A549 (cell line): ENCODE data around the gene SPAG6.

Source experiments
- CTCF ChIP-seq: fragments of >200 bp; sonication (Bioruptor Twin); formaldehyde crosslinking; IDR thresholded peaks from 3 replicates; pipeline ENCODE4 v1.5.1; 2016
- FOXS1 ChIP-seq: fragments of 250-450 bp; sonication (Bioruptor Pico); IDR thresholded peaks from 2 replicates; pipeline ENCODE4 v1.5.0; 2020; ENCODE audit warnings: mild to moderate bottlenecking, moderate library complexity
- HOXA7 ChIP-seq: fragments of 250-450 bp; sonication (Bioruptor Pico); IDR thresholded peaks from 2 replicates; pipeline ENCODE4 v1.5.0; 2020; ENCODE audit warnings: mild to moderate bottlenecking, moderate library complexity
- HOXB13 ChIP-seq: fragments of 250-450 bp; sonication (Bioruptor Pico); IDR thresholded peaks from 2 replicates; pipeline ENCODE4 v1.5.0; 2020; ENCODE audit warnings: low read depth, mild to moderate bottlenecking, moderate library complexity
- JUN ChIP-seq, 2 experiments: fragments of >200 bp; sonication (Bioruptor Twin); formaldehyde crosslinking; IDR thresholded peaks; 2 replicates in 1 of 2; 3 replicates in 1 of 2; pipeline ENCODE4 v1.6.1; 2016 to 2017
- MAZ ChIP-seq: fragments of 150-350 bp; IDR thresholded peaks from 2 replicates; pipeline ENCODE4 v1.6.1; 2014; ENCODE audit warnings: antibody characterized with exemption, low read depth, low read length, borderline replicate concordance
- RARB ChIP-seq: fragments of 250-450 bp; sonication (Bioruptor Pico); IDR thresholded peaks from 2 replicates; pipeline ENCODE4 v1.8.0; 2021; ENCODE audit warnings: mild to moderate bottlenecking, moderate library complexity
- ZNF302 ChIP-seq: fragments of 250-450 bp; sonication (Bioruptor Pico); IDR thresholded peaks from 2 replicates; pipeline ENCODE4 v1.9.0; 2021; ENCODE audit warnings: inconsistent platforms, mild to moderate bottlenecking, moderate library complexity

- TF ChIP-seq MAZ (no peak), JUN (IDR thresholded peaks at IDR 0.05) (no peak), ZNF302 (CRISPR knock-in tag) (no peak), FOXS1 (CRISPR knock-in tag) (no peak), CTCF (no peak), HOXA7 (CRISPR knock-in tag) (no peak), HOXB13 (CRISPR knock-in tag) (no peak), RARB (no peak)
Measured at GRCh38 chr10:22338931-22339330, 6.4 kb upstream of the SPAG6 start.
